OCI-LY7 (cell line): ENCODE results near the gene FHL1. TPM values are rescaled to one million over a fixed set of nuclear protein-coding genes. Genes with fewer than 3 reads are reported as not detected.

Source experiments
- BruUV-seq: library from RNA; stranded (reverse); fragments of 400-500 nt; replicated peaks from 2 replicates; lab custom pipeline; 2021; lab: Mats Ljungman, UMichigan
- CTCF ChIA-PET: fragments of 300-600 bp; sonication (Branson Sonifier 250); formaldehyde crosslinking; loops from one replicate; lab custom pipeline; 2022; ENCODE audit warnings: antibody characterized with exemption; ENCODE audit not compliant: unreplicated experiment; lab: Charles Lee
- POLR2A ChIA-PET: fragments of 300-600 bp; sonication (Branson Sonifier 250); formaldehyde crosslinking; loops from one replicate; lab custom pipeline; 2022; ENCODE audit warnings: antibody characterized with exemption; lab: Charles Lee
- DNase-seq: peaks from one replicate; pipeline ENCODE4 v3.0.0-alpha.2; 2015; ENCODE audit warnings: low spot score
- H2AFZ ChIP-seq: fragments of 200-600 bp; sonication (generic), shearing (Covaris generic); 2 replicates; pipeline ENCODE4 v1.6.1; 2014; ENCODE audit warnings: mild to moderate bottlenecking, antibody characterized with exemption, low read length, moderate library complexity
- H3K27ac ChIP-seq: fragments of 200-600 bp; sonication (generic); 2 replicates; pipeline ENCODE4 v1.5.1; 2014; ENCODE audit warnings: mixed run types, low read depth, mild to moderate bottlenecking, moderate library complexity, low read length, inconsistent platforms; ENCODE audit not compliant: poor library complexity, severe bottlenecking
- H3K36me3 ChIP-seq: fragments of 200-600 bp; sonication (generic); 2 replicates; pipeline ENCODE4 v1.6.1; 2014; ENCODE audit warnings: mild to moderate bottlenecking, antibody characterized with exemption, low read length, moderate library complexity, mixed read lengths; ENCODE audit not compliant: insufficient read depth
- H3K4me1 ChIP-seq: fragments of 200-600 bp; sonication (generic); 2 replicates; pipeline ENCODE4 v1.5.1; 2014; ENCODE audit warnings: mild to moderate bottlenecking, low read length; ENCODE audit not compliant: insufficient read depth, poor library complexity, severe bottlenecking
- H3K4me2 ChIP-seq: fragments of 200-600 bp; sonication (generic); 2 replicates; pipeline ENCODE4 v1.6.1; 2014; ENCODE audit warnings: mild to moderate bottlenecking, low read length
- H3K4me3 ChIP-seq: fragments of 200-600 bp; sonication (generic); 2 replicates; pipeline ENCODE4 v1.5.1; 2014; ENCODE audit warnings: mild to moderate bottlenecking, low read depth, low read length; ENCODE audit not compliant: poor library complexity, severe bottlenecking
- H3K79me2 ChIP-seq: fragments of 200-600 bp; sonication (generic); 2 replicates; pipeline ENCODE4 v1.6.1; 2016; ENCODE audit warnings: low read depth, mild to moderate bottlenecking, low read length, moderate library complexity, mixed read lengths; ENCODE audit not compliant: insufficient read depth
- H3K9me2 ChIP-seq: fragments of 200-600 bp; sonication (generic); 2 replicates; pipeline ENCODE4 v1.6.1; 2016; ENCODE audit warnings: mild to moderate bottlenecking, low read length, mixed read lengths; ENCODE audit not compliant: insufficient read depth
- H3K9me3 ChIP-seq: fragments of 200-600 bp; sonication (generic); 2 replicates; pipeline ENCODE4 v1.6.1; 2014; ENCODE audit warnings: mild to moderate bottlenecking, mixed run types, low read length, mixed read lengths
- H4K20me1 ChIP-seq: fragments of 200-600 bp; sonication (generic); 2 replicates; pipeline ENCODE4 v1.6.1; 2014; ENCODE audit warnings: mild to moderate bottlenecking, antibody characterized with exemption, low read length, moderate library complexity, mixed read lengths; ENCODE audit not compliant: insufficient read depth
- EZH2phosphoT487 ChIP-seq: fragments of 200-600 bp; sonication (generic); IDR thresholded peaks from 2 replicates; pipeline ENCODE4 v1.6.1; 2018; ENCODE audit warnings: low read depth, borderline replicate concordance, mild to moderate bottlenecking, mixed run types, antibody characterized with exemption, low read length, moderate library complexity, mixed read lengths
- intact Hi-C: fragments of 100-400 bp; cut with micrococcal nuclease; formaldehyde crosslinking; loops from one replicate; pipeline ENCODE4 v1.10.0; 2022; ENCODE audit not compliant: unreplicated experiment
- total RNA-seq, 2 experiments: library from RNA; depleted of rRNA in 1 of 2; stranded (reverse); fragments of >200 nt in 1 of 2; shearing (Covaris generic) in 1 of 2; gene quantifications; 2 replicates each; pipeline ENCODE4 v1.2.3, GENCODE V29; 2014 to 2022
- TF ChIP-seq, protein P1 (sequence below): fragments of 200-600 bp; sonication (generic); conservative IDR thresholded peaks from 2 replicates; pipeline ENCODE4 v1.5.1; 2014; ENCODE audit warnings: mild to moderate bottlenecking, antibody characterized with exemption, low read length, moderate library complexity, mixed read lengths

The FHL1 gene
- total RNA-seq, 2 experiments from 2014 or later = 1.4 TPM; not detected in 1

GRCh38 chrX:136214551-136214950 is 67.2 kb downstream of the FHL1 start:
- TF ChIP-seq EZH2phosphoT487 = no peak
- TF ChIP-seq, protein P1, sequence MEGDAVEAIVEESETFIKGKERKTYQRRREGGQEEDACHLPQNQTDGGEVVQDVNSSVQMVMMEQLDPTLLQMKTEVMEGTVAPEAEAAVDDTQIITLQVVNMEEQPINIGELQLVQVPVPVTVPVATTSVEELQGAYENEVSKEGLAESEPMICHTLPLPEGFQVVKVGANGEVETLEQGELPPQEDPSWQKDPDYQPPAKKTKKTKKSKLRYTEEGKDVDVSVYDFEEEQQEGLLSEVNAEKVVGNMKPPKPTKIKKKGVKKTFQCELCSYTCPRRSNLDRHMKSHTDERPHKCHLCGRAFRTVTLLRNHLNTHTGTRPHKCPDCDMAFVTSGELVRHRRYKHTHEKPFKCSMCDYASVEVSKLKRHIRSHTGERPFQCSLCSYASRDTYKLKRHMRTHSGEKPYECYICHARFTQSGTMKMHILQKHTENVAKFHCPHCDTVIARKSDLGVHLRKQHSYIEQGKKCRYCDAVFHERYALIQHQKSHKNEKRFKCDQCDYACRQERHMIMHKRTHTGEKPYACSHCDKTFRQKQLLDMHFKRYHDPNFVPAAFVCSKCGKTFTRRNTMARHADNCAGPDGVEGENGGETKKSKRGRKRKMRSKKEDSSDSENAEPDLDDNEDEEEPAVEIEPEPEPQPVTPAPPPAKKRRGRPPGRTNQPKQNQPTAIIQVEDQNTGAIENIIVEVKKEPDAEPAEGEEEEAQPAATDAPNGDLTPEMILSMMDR = no peak
- CTCF ChIA-PET = no interaction called here
- H3K79me2 ChIP-seq = no peaks in the 10 kb centered on the region
- no peaks in the 10 kb centered on the region for H4K20me1 ChIP-seq
- H3K9me3 ChIP-seq = no peaks in the 10 kb centered on the region
- no peak overlapping the region for H2AFZ ChIP-seq
- H3K4me2 ChIP-seq = no peak overlapping the region
- no peak overlapping the region for H3K4me3 ChIP-seq
- DNase-seq = no peak
- no peaks in the 10 kb centered on the region; the same call in 1 of the 2 replicates for H3K36me3 ChIP-seq
- peaks cover 13% of the 10 kb centered on the region for H3K4me1 ChIP-seq
- POLR2A ChIA-PET = no interaction called here
- intact Hi-C loops = no loop called here
- H3K9me2 ChIP-seq = no peaks in the 10 kb centered on the region
- no peak overlapping the region for H3K27ac ChIP-seq
- no TSS peak for BruUV-seq

DNA sequence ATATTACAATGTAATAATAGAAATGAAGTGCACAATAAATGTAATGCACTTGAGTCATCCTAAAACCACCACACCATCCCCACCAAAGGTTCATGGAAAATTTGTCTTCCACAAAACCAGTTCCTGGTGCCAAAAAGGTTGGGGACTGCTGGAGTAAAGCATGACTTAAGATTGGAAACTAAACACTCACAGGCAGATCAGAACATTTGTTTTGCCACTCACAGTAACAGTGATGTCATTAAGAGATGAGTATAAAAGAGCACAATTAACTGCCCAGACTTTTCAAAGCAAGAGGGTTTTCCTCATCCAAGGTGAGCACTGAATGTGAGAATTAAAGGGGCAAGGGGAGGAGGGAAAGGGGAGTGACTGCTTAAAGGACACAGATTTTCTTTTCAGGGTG is 68.2 kb downstream of the FHL1 start:
- no peak for DNase-seq

DNA sequence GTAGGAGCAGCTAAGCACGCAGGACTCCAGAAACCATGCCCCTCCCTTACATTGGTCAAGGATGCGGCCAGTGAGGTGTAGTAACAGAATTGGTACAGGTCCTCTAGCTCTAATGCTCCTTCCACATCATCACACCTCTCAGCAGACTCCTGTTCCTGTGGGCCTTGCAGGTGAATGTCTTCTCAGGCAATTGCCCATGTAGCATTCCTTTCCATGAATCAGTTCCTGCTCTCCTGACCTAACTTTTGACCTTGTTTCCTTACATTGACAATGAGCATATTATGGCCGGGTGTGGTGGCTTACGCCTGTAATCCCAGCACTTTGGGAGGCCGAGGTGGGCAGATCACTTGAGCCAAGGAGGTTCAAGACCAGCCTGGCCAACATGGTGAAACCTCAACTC is 72.6 kb downstream of the FHL1 start:
- DNase-seq = no peak
- Histone ChIP-seq H3K9me2 (no peaks in the 10 kb centered on the region), H3K27ac (no peak overlapping the region), H3K9me3 (no peaks in the 10 kb centered on the region), H3K4me1 (no peaks in the 10 kb centered on the region), H3K36me3 (peaks cover 31% of the 10 kb centered on the region), H4K20me1 (no peaks in the 10 kb centered on the region), H3K4me2 (no peak overlapping the region), H2AFZ (no peak overlapping the region), H3K79me2 (no peaks in the 10 kb centered on the region), H3K4me3 (no peak overlapping the region)
- TF ChIP-seq, protein P1 = no peak
- no peak for TF ChIP-seq EZH2phosphoT487
- intact Hi-C loops = no loop called here
- BruUV-seq = no TSS peak
- POLR2A ChIA-PET = no interaction called here
- CTCF ChIA-PET = no interaction called here

More for the DNA sequence above, 68.2 kb downstream of the FHL1 start:
- Histone ChIP-seq H2AFZ (no peak overlapping the region), H3K27ac (no peak overlapping the region), H3K4me1 (peaks cover 5% of the 10 kb centered on the region), H3K9me2 (no peaks in the 10 kb centered on the region), H4K20me1 (no peaks in the 10 kb centered on the region), H3K4me3 (no peak overlapping the region), H3K79me2 (no peaks in the 10 kb centered on the region), H3K4me2 (no peak overlapping the region), H3K9me3 (no peaks in the 10 kb centered on the region), H3K36me3 (peaks cover 3% of the 10 kb centered on the region)
- POLR2A ChIA-PET = no interaction called here
- no TSS peak for BruUV-seq
- intact Hi-C loops = no loop called here
- TF ChIP-seq, protein P1 = no peak
- no peak for TF ChIP-seq EZH2phosphoT487
- CTCF ChIA-PET = no interaction called here
